BE2C (cell line): ENCODE data around the gene LMO2.
"Not testable (repeated sequence)": the region's sequence is repeated elsewhere in the genome, so short reads cannot be mapped to it uniquely, and the experiment has no call there.

ENCODE experiments used
- DNase-seq: peaks from one replicate; pipeline ENCODE4 v3.0.0-alpha.2; 2020
- H3K27me3 ChIP-seq: fragments of 250-450 bp; sonication (Bioruptor Pico); 2 replicates; pipeline ENCODE4 v1.5.1; 2020; ENCODE audit warnings: mild to moderate bottlenecking
- H3K36me3 ChIP-seq: fragments of 250-450 bp; sonication (Bioruptor Pico); 2 replicates; pipeline ENCODE4 v1.5.1; 2020; ENCODE audit warnings: mild to moderate bottlenecking
- H3K4me1 ChIP-seq: fragments of 250-450 bp; sonication (Bioruptor Pico); 2 replicates; pipeline ENCODE4 v1.5.1; 2020
- H3K4me3 ChIP-seq: 2 replicates; pipeline ENCODE4 v1.5.1; 2011; ENCODE audit warnings: low read depth, low read length
- H3K9me3 ChIP-seq: fragments of 250-450 bp; sonication (Bioruptor Pico); 2 replicates; pipeline ENCODE4 v1.5.1; 2020
- CTCF ChIP-seq: IDR thresholded peaks from 2 replicates; pipeline ENCODE4 v1.5.1; 2012; ENCODE audit warnings: mild to moderate bottlenecking, low read depth, low read length

LMO2 gene

GRCh38 chr11:33928564-33928963, 36.7 kb upstream of the LMO2 start:
- no peak for TF ChIP-seq CTCF
- no peaks in the 10 kb centered on the region for H3K36me3 ChIP-seq
- no peaks in the 10 kb centered on the region for H3K9me3 ChIP-seq
- no peak for DNase-seq
- H3K4me3 ChIP-seq = no peak overlapping the region
- H3K4me1 ChIP-seq = no peaks in the 10 kb centered on the region
- no peaks in the 10 kb centered on the region for H3K27me3 ChIP-seq

DNA sequence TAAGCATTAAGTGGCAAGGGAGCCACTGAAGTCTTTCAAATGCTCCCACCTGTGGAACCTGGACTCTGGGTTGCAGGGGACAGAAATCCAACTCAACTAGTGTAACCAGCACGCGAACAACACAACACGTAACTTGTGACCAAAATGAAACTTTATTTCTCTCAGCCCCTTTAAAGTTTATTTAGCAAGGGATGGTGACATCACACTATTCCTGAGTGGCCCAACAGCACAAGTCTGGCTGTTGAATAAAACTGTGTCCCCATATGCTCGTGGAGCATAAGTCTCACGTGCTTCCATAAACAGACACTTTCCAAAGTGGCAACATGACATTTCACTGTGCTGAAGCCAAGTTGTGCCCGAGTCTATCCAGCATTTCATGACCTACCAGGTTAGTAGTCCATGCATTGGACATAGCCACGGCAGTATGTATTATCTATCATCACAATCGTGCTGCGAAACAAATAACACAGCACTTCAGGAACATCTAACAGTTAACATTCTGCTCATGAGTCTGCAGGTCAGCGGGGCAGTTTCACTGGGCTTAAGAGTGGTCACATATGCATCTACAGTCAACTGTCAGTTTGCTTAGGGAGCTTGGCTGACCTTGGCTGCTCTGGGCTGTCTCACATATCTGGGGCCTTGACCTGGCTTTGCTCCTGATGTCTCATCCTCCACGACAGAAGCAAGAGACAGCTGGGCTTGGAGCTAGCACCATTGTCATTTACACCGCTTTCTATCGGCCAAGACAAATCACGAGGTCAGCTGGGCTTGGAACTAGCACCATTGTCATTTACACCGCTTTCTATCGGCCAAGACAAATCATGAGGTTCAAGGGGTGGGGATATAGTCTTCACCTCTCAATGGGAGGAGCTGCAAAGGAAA, 35.0 kb upstream of the LMO2 start:
- H3K4me3 ChIP-seq = no peak overlapping the region
- H3K36me3 ChIP-seq = no peaks in the 10 kb centered on the region
- no peaks in the 10 kb centered on the region for H3K27me3 ChIP-seq
- no peak for TF ChIP-seq CTCF
- H3K9me3 ChIP-seq = no peaks in the 10 kb centered on the region
- DNase-seq = no peak
- H3K4me1 ChIP-seq = no peaks in the 10 kb centered on the region

DNA sequence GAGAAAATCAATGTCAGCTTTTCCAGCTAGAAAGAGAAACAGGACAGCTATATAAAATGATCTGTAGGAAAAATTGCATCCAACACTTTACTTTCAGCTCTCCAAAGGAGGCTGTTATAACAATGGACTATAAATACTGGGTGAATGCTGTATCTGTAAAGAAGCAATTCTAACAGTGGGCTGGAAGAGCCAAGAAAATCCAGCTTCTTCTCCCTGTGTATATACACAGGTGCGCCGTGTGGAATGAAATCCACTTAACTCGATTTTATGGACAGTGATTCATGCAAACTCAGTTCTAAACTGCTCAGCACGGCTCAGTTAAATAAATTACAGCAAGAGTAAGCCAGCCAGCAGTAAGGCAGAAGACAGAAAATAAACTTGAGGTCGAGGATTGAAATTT, 32.5 kb upstream of the LMO2 start:
- Histone ChIP-seq H3K36me3 (no peaks in the 10 kb centered on the region), H3K27me3 (no peaks in the 10 kb centered on the region), H3K9me3 (no peaks in the 10 kb centered on the region), H3K4me3 (no peak overlapping the region), H3K4me1 (no peaks in the 10 kb centered on the region)
- DNase-seq = no peak
- no peak for TF ChIP-seq CTCF

- no peak for TF ChIP-seq CTCF
- Histone ChIP-seq H3K27me3 (no peaks in the 10 kb centered on the region), H3K36me3 (no peaks in the 10 kb centered on the region), H3K4me1 (no peaks in the 10 kb centered on the region), H3K4me3 (no peak overlapping the region), H3K9me3 (no peaks in the 10 kb centered on the region)
- DNase-seq = no peak
Observed at GRCh38 chr11:33923626-33924025, 31.8 kb upstream of the LMO2 start.

DNA sequence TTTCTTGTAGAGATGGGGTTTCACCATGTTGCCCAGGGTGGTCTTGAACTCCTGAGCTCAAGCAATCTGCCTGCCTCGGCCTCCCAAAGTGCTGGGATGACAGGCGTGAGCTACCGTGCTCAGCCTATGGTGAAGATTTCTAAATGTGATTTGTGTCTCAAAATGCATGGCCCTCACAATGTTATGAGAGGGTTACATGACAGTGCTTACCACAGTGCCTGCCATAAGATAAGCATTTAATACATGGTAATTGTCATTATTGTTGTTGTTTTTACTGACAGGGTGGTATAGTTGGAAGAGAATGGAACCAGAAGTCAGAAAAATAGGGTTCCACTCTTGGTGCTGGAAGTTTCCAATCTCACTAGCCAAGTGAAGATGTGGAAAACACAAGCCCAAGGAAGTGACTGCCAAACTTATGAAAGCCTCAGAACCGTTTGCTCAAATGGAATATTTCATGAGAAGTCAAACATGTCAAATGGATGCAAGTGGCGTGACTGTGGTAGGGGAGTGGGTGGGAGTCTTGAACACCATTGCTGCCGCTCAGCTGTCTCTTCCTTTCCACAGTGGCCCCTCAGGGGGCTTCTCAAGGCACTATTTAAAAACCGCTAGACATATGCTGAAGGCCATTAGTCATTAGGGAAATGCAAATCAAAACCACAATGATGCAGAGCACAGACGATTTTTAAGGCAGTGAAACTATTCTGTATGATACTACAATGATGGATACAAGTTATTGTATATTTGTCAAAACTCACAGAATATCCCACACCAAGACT, 29.1 kb upstream of the LMO2 start:
- Histone ChIP-seq H3K9me3 (no peaks in the 10 kb centered on the region), H3K4me1 (no peaks in the 10 kb centered on the region), H3K4me3 (no peak overlapping the region), H3K36me3 (no peaks in the 10 kb centered on the region), H3K27me3 (no peaks in the 10 kb centered on the region)
- DNase-seq = no peak
- no peak for TF ChIP-seq CTCF

GRCh38 chr11:33919645-33920044, 27.8 kb upstream of the LMO2 start:
- TF ChIP-seq CTCF = no peak
- Histone ChIP-seq H3K4me1 (no peaks in the 10 kb centered on the region), H3K36me3 (no peaks in the 10 kb centered on the region), H3K27me3 (no peaks in the 10 kb centered on the region), H3K4me3 (no peak overlapping the region), H3K9me3 (no peaks in the 10 kb centered on the region)
- DNase-seq = no peak

DNA sequence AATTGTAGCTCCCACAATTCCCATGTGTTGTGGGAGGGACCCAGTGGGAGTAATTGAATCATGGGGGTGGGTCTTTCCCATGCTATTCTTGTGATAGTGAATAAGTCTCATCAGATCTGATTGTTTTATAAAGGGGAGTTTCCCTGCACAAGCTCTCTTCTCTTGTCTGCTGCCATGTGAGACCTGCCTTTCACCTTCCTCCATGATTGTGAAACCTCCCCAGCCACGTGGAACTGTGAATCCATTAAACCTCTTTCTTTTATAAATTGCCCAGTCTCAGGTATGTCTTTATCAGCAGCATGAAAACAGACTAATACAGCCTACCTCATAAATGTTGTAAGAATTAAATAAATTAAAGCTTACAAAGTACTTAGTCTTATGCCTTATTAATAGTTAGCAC, 25.5 kb upstream of the LMO2 start:
- H3K9me3 ChIP-seq, DNase-seq, H3K27me3 ChIP-seq, H3K36me3 ChIP-seq, H3K4me3 ChIP-seq, H3K4me1 ChIP-seq: not testable (repeated sequence)
